ENCODE results near the gene AJM1. TPM values are rescaled to one million over a fixed set of nuclear protein-coding genes. Genes with fewer than 3 reads are reported as not detected.

Gene AJM1
- total RNA-seq, 4 donors from 2014 or later = 0.32 to 2.3 (median 1.0) TPM

GRCh38 chr9:136856079-136856476 is 13.8 kb downstream of the AJM1 start:
- Histone ChIP-seq H3K4me3 (no peak overlapping the region), H3K4me1 (peaks cover 20 to 52% (median 21%) of the 10 kb centered on the region in 3 donors), H3K9me3 (no peaks in the 10 kb centered on the region), H3K36me3 (peaks cover 3 to 22% (median 4%) of the 10 kb centered on the region in 3 donors), H3K27me3 (no peaks in the 10 kb centered on the region), H3K27ac (no peak overlapping the region)
- no peak for TF ChIP-seq CTCF (IDR thresholded peaks at IDR 0.05)
- TF ChIP-seq POLR2A (IDR thresholded peaks at IDR 0.05) = no peak
- no peak for DNase-seq
- intact Hi-C loops (cut with DNase I) = loop anchor here (10.0 kb wide), 1 partner anchor 89 kb away; the partner anchor contains the start of genes C8G and FBXW5
- 78 to 87% methylated on average over 7 to 8 of the region's 15 CpGs for WGBS, 2 donors

- no peak overlapping the region for H3K4me3 ChIP-seq
- DNase-seq = no peak
- no peak overlapping the region for H3K27ac ChIP-seq
- WGBS, 2 donors = 70% methylated on average over 2 of the region's 14 CpGs; no CpG with 5 or more reads in 1 of the 2 donors
- peaks cover 7 to 22% (median 8%) of the 10 kb centered on the region in 3 donors for H3K36me3 ChIP-seq
- TF ChIP-seq POLR2A (IDR thresholded peaks at IDR 0.05) = no peak
- no peak for TF ChIP-seq CTCF (IDR thresholded peaks at IDR 0.05)
- intact Hi-C loops (cut with DNase I) = loop anchor here (10.0 kb wide), 1 partner anchor 88 kb away; the partner anchor contains the start of genes C8G and FBXW5
- H3K27me3 ChIP-seq = no peaks in the 10 kb centered on the region
- peaks cover 20 to 52% (median 21%) of the 10 kb centered on the region in 3 donors for H3K4me1 ChIP-seq
- H3K9me3 ChIP-seq = no peaks in the 10 kb centered on the region
Measured at GRCh38 chr9:136856541-136857141, 14.4 kb downstream of the AJM1 start.

GRCh38 chr9:136857166-136857565 is 14.9 kb downstream of the AJM1 start:
- no peak for DNase-seq
- Histone ChIP-seq H3K4me1 (peaks cover 20 to 52% (median 21%) of the 10 kb centered on the region in 3 donors), H3K4me3 (no peak overlapping the region), H3K36me3 (peaks cover 12 to 24% (median 14%) of the 10 kb centered on the region in 3 donors), H3K27me3 (no peaks in the 10 kb centered on the region), H3K9me3 (no peaks in the 10 kb centered on the region), H3K27ac (no peak overlapping the region)
- 100% methylated on average over 3 of the region's 19 CpGs; no CpG with 5 or more reads in 1 of the 2 donors for WGBS, 2 donors
- TF ChIP-seq POLR2A (IDR thresholded peaks at IDR 0.05) = no peak
- no peak for TF ChIP-seq CTCF (IDR thresholded peaks at IDR 0.05)
- intact Hi-C loops (cut with DNase I) = loop anchor here (10.0 kb wide), 1 partner anchor 88 kb away; the partner anchor contains the start of genes C8G and FBXW5

GRCh38 chr9:136857581-136858412 is 15.5 kb downstream of the AJM1 start:
- no peaks in the 10 kb centered on the region for H3K9me3 ChIP-seq
- TF ChIP-seq POLR2A (IDR thresholded peaks at IDR 0.05) = no peak
- TF ChIP-seq CTCF (IDR thresholded peaks at IDR 0.05) = no peak
- intact Hi-C loops (cut with DNase I) = loop anchor here (10.0 kb wide), 1 partner anchor 87 kb away; the partner anchor contains the start of genes C8G and FBXW5
- no peak overlapping the region for H3K4me3 ChIP-seq
- peak overlapping the region in 1 of 4 donors; percentile 53 for H3K27ac ChIP-seq
- 60% methylated on average over 4 of the region's 29 CpGs; no CpG with 5 or more reads in 1 of the 2 donors for WGBS, 2 donors
- H3K27me3 ChIP-seq = no peaks in the 10 kb centered on the region
- H3K36me3 ChIP-seq = peaks cover 19 to 30% (median 20%) of the 10 kb centered on the region in 3 donors
- DNase-seq = no peak
- H3K4me1 ChIP-seq = peaks cover 20 to 52% (median 21%) of the 10 kb centered on the region in 3 donors

Measured in esophagus squamous epithelium (tissue), 5 donors.